ENCODE results near the gene METTL26.

METTL26 gene

GRCh38 chr16:637081-638018, 1.2 kb upstream of the METTL26 start:
- DNase-seq (ENCODE audit: low read depth): no peak

- no peak for DNase-seq (ENCODE audit: low read depth)
These were observed 416 bp downstream of the METTL26 start for GRCh38 chr16:635573-636205.

- no peak for DNase-seq (ENCODE audit: low read depth)
These were observed 1.1 kb downstream of the METTL26 start for GRCh38 chr16:634996-635395.

GRCh38 chr16:634051-634670, 1.9 kb downstream of the METTL26 start:
- DNase-seq (ENCODE audit: low read depth): no peak

- DNase-seq (ENCODE audit: low read depth): no peak
These were observed 2.6 kb downstream of the METTL26 start for GRCh38 chr16:633336-634050.

GRCh38 chr16:632486-633335, 3.4 kb downstream of the METTL26 start:
- DNase-seq (ENCODE audit: low read depth): no peak

GRCh38 chr16:631808-632358, 4.2 kb downstream of the METTL26 start:
- DNase-seq (ENCODE audit: low read depth): no peak

GRCh38 chr16:630815-631405, 5.2 kb downstream of the METTL26 start, which contains the start of gene WFIKKN1:
Gene WFIKKN1, plus strand, starts transcription at chr16:630985. Its CDS starts 269 bp downstream, at chr16:631254.
- DNase-seq (ENCODE audit: low read depth): no peak

- no peak for DNase-seq (ENCODE audit: low read depth)
These were observed 5.8 kb downstream of the METTL26 start for GRCh38 chr16:630249-630814.

GRCh38 chr16:629833-630248, 6.3 kb downstream of the METTL26 start:
- no peak for DNase-seq (ENCODE audit: low read depth)

GRCh38 chr16:629185-629832, 6.8 kb downstream of the METTL26 start:
- no peak for DNase-seq (ENCODE audit: low read depth)

- DNase-seq (ENCODE audit: low read depth): no peak
These were observed 7.6 kb downstream of the METTL26 start for GRCh38 chr16:628321-629061.

- DNase-seq (ENCODE audit: low read depth): no peak
These were observed 8.5 kb downstream of the METTL26 start for GRCh38 chr16:627454-628239.

GRCh38 chr16:626787-627453, 9.2 kb downstream of the METTL26 start:
- DNase-seq (ENCODE audit: low read depth): peak; percentile 69

- no peak for DNase-seq (ENCODE audit: low read depth)
These were observed 9.9 kb downstream of the METTL26 start for GRCh38 chr16:625977-626765.

- no peak for DNase-seq (ENCODE audit: low read depth)
These were observed 10.8 kb downstream of the METTL26 start for GRCh38 chr16:625117-625976.
